ENCODE measurements around the gene PEDS1.
A peak's percentile ranks its signal among the peaks of the same experiment; 100 is the strongest.

PEDS1 gene

DNA sequence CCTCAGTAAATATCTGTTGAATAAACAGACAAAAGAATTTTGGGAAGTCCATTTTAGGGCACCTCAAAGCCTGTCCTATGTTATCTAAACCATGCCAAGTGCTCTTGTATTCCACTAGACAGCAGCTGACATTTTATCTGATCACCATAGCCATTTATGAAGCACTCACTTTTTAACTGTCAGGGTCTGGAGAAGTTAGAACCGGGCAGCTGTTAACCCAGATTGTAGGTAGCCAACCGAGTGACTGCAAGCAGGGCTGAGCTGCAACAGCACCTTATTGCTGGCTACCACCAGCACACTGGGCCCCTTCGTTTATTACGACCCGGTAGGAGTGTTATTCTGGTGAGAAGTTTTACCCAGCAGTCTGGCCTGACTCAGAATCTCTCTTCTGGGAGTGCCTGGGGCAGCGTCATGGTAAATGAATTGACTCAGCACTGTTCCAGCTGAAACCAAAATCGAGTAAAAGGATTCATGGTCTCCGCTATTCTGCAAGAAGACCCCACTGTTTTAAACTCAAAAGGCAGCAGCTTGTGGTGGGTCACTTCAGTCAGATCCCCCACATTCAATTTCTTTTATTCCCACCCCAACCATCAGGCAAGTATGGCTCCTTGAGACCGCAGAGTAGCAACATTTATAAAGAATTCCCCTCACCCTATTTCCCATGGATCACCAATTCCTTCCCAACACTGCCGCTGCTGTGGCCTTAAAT, 42.2 kb downstream of the PEDS1 start:
- H3K4me3 ChIP-seq (replicated peaks; ENCODE audit: insufficient read depth, low read length): peak overlapping the region; percentile 82
- TF ChIP-seq GABPA (IDR thresholded peaks at IDR 0.05; ENCODE audit: low read depth): no peak
- no peak for TF ChIP-seq POLR2AphosphoS5 (IDR thresholded peaks at IDR 0.05; ENCODE audit: low read depth)
- no peak for TF ChIP-seq REST (IDR thresholded peaks at IDR 0.05; ENCODE audit: insufficient replicate concordance, low read depth)
- TF ChIP-seq, protein P1, sequence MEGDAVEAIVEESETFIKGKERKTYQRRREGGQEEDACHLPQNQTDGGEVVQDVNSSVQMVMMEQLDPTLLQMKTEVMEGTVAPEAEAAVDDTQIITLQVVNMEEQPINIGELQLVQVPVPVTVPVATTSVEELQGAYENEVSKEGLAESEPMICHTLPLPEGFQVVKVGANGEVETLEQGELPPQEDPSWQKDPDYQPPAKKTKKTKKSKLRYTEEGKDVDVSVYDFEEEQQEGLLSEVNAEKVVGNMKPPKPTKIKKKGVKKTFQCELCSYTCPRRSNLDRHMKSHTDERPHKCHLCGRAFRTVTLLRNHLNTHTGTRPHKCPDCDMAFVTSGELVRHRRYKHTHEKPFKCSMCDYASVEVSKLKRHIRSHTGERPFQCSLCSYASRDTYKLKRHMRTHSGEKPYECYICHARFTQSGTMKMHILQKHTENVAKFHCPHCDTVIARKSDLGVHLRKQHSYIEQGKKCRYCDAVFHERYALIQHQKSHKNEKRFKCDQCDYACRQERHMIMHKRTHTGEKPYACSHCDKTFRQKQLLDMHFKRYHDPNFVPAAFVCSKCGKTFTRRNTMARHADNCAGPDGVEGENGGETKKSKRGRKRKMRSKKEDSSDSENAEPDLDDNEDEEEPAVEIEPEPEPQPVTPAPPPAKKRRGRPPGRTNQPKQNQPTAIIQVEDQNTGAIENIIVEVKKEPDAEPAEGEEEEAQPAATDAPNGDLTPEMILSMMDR (IDR thresholded peaks at IDR 0.05; ENCODE audit: insufficient read depth, low read length): no peak
- TF ChIP-seq SPI1 (IDR thresholded peaks at IDR 0.05; ENCODE audit: borderline replicate concordance, low read depth): no peak
- DNase-seq (ENCODE audit: low read depth in 1 of 2, low spot score in 1 of 2): no peak

GRCh38 chr20:50110141-50111047, 43.1 kb downstream of the PEDS1 start:
- no peak overlapping the region for H3K4me3 ChIP-seq (replicated peaks; ENCODE audit: insufficient read depth, low read length)
- H3K27ac ChIP-seq (replicated peaks): peak overlapping the region; percentile 20
- TF ChIP-seq GABPA (IDR thresholded peaks at IDR 0.05; ENCODE audit: low read depth) (no peak), POLR2AphosphoS5 (IDR thresholded peaks at IDR 0.05; ENCODE audit: low read depth) (no peak), SPI1 (IDR thresholded peaks at IDR 0.05; ENCODE audit: borderline replicate concordance, low read depth) (peak; percentile 37; the same call in 1 of the 2 replicates), REST (IDR thresholded peaks at IDR 0.05; ENCODE audit: insufficient replicate concordance, low read depth) (no peak)
- TF ChIP-seq, protein P1 (IDR thresholded peaks at IDR 0.05; ENCODE audit: insufficient read depth, low read length): no peak
- DNase-seq (ENCODE audit: low read depth in 1 of 2, low spot score in 1 of 2): peak in 1 of 2 experiments; percentile 68
- no peaks in the 10 kb centered on the region for H3K27me3 ChIP-seq (ENCODE audit: insufficient read depth, poor library complexity, severe bottlenecking)

More for the DNA sequence above, 42.2 kb downstream of the PEDS1 start:
- no peaks in the 10 kb centered on the region for H3K27me3 ChIP-seq (ENCODE audit: insufficient read depth, poor library complexity, severe bottlenecking)
- no peak overlapping the region for H3K27ac ChIP-seq (replicated peaks)

DNA sequence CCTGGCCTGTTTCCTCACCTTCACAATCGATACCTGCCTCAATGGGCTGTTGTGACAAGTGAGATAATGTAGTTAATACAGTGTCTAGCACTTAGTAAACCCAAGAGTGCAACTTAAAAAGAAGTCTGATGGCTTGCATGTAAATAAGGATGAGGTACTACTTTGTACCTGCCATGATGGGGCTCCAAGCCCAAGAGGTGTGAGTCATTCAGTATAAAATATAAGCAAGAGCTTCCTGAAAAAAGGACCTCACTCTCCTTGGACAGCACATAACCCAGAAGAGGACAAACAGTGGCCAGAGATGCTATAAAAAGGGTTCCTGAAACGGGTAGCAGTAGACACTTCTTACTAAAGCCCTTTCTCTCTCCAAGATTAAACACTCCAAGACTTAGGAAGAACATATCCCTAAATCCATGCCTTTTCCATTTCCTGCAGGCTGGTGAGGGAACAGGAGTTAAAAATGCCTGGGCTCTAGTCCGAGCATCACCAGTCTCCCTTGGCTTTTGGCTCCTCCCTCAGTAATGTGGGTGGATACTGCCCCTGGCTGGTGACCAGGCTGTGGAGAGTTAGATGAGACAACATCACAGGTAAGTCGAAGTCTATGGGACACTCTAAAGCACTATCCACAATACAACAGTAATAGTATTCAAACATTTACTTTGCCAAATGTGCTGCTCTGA, 44.8 kb downstream of the PEDS1 start:
- no peak overlapping the region for H3K27ac ChIP-seq (replicated peaks)
- no peak overlapping the region for H3K4me3 ChIP-seq (replicated peaks; ENCODE audit: insufficient read depth, low read length)
- DNase-seq (ENCODE audit: low read depth in 1 of 2, low spot score in 1 of 2): no peak
- TF ChIP-seq SPI1 (IDR thresholded peaks at IDR 0.05; ENCODE audit: borderline replicate concordance, low read depth): no peak
- H3K27me3 ChIP-seq (ENCODE audit: insufficient read depth, poor library complexity, severe bottlenecking): no peaks in the 10 kb centered on the region

Data from HL-60 (cell line).